Adrenal gland (tissue), 5 donors: ENCODE data around the gene C10orf90.

Source experiments
- CTCF ChIP-seq, 6 experiments: fragments of 450-650 bp in 4 of 6; fragments of 200-600 bp in 2 of 6; sonication (generic) in 1 of 6; IDR thresholded peaks; 1 replicate in 5 of 6; 2 replicates in 1 of 6; pipeline versions ENCODE4 v1.5.1 to v1.8.0; 2016 to 2021; ENCODE audit warnings: antibody characterized with exemption in 6 of 6, mild to moderate bottlenecking in 2 of 6, moderate library complexity in 1 of 6
- POLR2A ChIP-seq, 2 donors: fragments of 450-650 bp; IDR thresholded peaks; one replicate each; pipeline ENCODE4 v1.6.1; 2017; ENCODE audit warnings: antibody characterized with exemption in 2 of 2, mild to moderate bottlenecking in 2 of 2, moderate library complexity in 1 of 2
- donor health status: DM: no; HTN: no; CAD: no.

- no peak for TF ChIP-seq CTCF (IDR thresholded peaks at IDR 0.05)
- no peak for TF ChIP-seq POLR2A (IDR thresholded peaks at IDR 0.05)
Observed at GRCh38 chr10:126503392-126504062, 167.0 kb downstream of the C10orf90 start.
